ENCODE measurements around the gene TPI1.
"Not testable (repeated sequence)": the region's sequence is repeated elsewhere in the genome, so short reads cannot be mapped to it uniquely, and the experiment has no call there.

Gene TPI1

DNA sequence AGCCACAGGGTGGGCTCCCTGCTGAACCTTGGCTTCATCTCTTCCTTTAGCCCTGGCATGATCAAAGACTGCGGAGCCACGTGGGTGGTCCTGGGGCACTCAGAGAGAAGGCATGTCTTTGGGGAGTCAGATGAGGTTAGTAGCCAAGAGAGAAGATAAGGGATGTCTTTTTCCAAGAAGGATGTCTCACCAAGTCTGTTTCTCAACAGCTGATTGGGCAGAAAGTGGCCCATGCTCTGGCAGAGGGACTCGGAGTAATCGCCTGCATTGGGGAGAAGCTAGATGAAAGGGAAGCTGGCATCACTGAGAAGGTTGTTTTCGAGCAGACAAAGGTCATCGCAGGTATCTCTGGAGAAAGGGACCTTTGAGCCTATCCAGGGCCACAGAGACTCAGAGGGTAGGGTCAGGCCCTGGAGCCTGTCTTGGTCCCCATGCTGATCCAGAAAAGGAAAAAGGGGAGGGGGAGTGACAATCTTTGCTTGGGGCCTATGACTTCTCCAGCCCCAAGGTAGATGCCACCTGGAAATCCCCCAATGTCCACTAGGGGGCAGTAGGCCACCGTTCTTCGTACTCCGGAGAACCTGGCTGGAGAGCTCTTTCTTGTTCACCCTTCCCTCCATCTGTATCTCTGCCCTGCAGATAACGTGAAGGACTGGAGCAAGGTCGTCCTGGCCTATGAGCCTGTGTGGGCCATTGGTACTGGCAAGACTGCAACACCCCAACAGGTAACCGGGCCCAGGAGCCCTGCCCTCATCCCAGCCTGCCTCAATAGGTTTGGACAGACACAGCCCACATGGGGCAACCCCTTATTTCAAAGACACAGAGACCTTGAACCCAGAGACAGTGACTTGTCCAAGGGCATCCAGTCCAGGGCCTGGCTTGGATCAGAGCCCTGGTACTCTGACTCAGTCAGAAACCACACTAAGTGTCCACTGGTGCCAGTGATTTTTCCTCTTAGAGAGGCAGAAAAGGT, 2.0 kb downstream of the TPI1 start:
- peaks cover 9% of the 10 kb centered on the region for H3K4me1 ChIP-seq (ENCODE audit: control insufficient read depth, insufficient read depth, low read length)
- H3K4me3 ChIP-seq (ENCODE audit: low read length), result peak overlapping the region; percentile 91; the same call in 1 of the 2 replicates
- H3K9me3 ChIP-seq (ENCODE audit: control insufficient read depth, insufficient read depth, low read length), result no peaks in the 10 kb centered on the region
- peaks cover 24% of the 10 kb centered on the region for H3K36me3 ChIP-seq (ENCODE audit: control insufficient read depth, insufficient read depth, low read length)
- no peak for DNase-seq (ENCODE audit: low read depth, low spot score)
- H3K27ac ChIP-seq (ENCODE audit: low read length), result no peak overlapping the region
- no peaks in the 10 kb centered on the region for H3K27me3 ChIP-seq (ENCODE audit: control insufficient read depth, insufficient read depth, low read length)
- WGBS (ENCODE audit: insufficient coverage, insufficient read length), result no CpG with 5 or more reads among the region's 12 CpGs

DNA sequence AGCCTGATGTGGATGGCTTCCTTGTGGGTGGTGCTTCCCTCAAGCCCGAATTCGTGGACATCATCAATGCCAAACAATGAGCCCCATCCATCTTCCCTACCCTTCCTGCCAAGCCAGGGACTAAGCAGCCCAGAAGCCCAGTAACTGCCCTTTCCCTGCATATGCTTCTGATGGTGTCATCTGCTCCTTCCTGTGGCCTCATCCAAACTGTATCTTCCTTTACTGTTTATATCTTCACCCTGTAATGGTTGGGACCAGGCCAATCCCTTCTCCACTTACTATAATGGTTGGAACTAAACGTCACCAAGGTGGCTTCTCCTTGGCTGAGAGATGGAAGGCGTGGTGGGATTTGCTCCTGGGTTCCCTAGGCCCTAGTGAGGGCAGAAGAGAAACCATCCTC, 3.0 kb downstream of the TPI1 start:
- no CpG with 5 or more reads among the region's 4 CpGs for WGBS (ENCODE audit: insufficient coverage, insufficient read length)
- not testable (repeated sequence) for H3K4me3 ChIP-seq (ENCODE audit: low read length); H3K4me1 ChIP-seq (ENCODE audit: control insufficient read depth, insufficient read depth, low read length); H3K9me3 ChIP-seq (ENCODE audit: control insufficient read depth, insufficient read depth, low read length); DNase-seq (ENCODE audit: low read depth, low spot score); H3K27me3 ChIP-seq (ENCODE audit: control insufficient read depth, insufficient read depth, low read length); H3K27ac ChIP-seq (ENCODE audit: low read length)
- H3K36me3 ChIP-seq (ENCODE audit: control insufficient read depth, insufficient read depth, low read length), result peaks cover 18% of the 10 kb centered on the region

DNA sequence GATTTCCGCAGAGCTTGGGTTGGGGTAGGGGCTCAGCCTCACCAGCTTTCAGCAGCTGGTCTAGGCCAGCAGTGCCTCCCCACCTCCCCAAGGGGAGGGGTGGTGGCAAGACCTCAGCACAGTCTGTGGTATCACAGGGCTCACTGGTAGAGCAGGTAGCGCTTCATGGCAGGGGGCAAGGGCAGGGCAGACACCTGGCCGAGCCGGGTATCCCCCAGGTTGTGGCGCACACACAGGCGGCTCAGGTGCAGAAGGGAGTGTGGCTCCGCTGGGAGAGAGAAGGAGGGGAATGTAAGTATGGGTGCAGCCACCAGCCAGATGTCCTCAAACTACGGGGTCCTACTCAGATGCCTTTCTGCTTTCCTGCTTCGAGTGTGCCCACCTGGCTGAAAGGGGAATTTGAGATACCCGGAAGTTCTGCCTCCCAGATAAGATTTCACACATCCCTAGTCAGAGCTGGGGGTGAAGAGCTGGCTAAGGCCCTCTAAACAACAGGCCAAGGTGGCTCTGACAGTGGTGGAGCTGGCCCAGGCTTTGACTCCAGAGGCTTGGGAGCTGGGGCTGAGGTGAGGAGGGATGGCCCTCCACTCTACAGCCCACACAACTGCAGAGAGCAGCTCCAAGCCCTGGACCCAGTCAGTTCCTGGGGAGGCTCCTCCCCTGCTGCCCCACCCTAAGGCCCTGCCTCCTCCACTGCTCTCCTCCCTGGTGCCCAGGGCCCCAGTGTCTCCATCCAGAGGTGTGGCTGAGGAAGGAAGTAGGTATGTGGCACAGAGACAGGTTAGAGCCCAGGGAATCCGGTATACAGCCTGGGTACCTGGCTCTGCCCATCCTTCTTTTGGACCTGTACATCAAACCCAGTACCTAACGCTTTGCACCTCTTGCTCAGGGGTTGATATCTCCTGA, 4.0 kb downstream of the TPI1 start:
- Histone ChIP-seq H3K4me1 (ENCODE audit: control insufficient read depth, insufficient read depth, low read length) (peaks cover 6% of the 10 kb centered on the region), H3K9me3 (ENCODE audit: control insufficient read depth, insufficient read depth, low read length) (no peaks in the 10 kb centered on the region), H3K4me3 (ENCODE audit: low read length) (no peak overlapping the region; the same call in 1 of the 2 replicates), H3K27ac (ENCODE audit: low read length) (no peak overlapping the region), H3K36me3 (ENCODE audit: control insufficient read depth, insufficient read depth, low read length) (peaks cover 20% of the 10 kb centered on the region), H3K27me3 (ENCODE audit: control insufficient read depth, insufficient read depth, low read length) (no peaks in the 10 kb centered on the region)
- no CpG with 5 or more reads among the region's 12 CpGs for WGBS (ENCODE audit: insufficient coverage, insufficient read length)
- DNase-seq (ENCODE audit: low read depth, low spot score), result no peak

DNA sequence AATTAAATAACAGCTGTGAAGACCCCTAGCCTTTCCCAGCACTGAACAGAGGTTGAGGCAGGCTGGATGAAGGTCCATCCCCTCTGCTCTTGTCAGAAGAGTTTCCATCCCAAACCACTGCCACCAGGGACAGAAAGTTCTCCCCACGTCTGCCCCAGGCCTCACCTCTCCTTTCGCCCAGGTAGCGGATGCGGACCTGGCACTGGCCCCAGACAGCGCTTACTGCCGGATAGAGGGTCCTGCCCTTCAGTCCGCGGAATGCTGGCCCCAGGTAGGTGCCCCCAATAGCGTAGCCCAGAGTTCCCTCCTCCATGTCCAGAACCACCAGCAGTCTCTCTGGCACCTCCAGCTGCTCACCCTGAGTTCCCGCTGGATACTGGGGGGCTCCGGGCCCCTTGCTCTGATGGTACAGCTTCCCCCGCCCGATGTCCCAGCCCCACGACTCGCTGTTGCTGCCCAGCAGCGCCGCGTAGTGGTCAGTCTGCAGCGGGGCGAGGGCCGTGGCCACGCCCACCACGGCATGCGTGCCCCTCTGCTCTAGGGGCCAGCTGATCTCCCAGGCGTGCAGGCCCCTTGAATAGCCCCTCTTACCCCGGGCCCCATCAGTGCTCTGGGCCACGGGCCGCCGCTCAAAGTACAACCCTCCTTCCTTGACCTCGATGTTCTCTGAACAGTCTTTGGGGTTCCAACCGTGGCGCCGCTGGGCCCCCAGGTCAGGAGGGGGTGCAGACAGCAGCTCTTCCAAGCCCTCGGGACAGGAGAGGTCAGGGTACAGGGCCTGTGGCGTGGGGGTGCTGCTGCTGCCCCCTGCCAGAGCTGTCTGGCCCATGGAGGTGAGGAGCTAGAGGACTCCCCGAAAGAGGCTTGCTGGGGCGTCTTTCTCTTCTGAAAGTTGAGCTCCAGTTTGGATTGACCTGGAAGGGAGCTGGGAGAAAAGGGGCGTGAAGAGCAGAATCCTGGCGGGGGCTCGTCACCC, 5.0 kb downstream of the TPI1 start:
- Histone ChIP-seq H3K4me3 (ENCODE audit: low read length) (peak overlapping the region; percentile 90; the same call in 1 of the 2 replicates), H3K36me3 (ENCODE audit: control insufficient read depth, insufficient read depth, low read length) (peaks cover 20% of the 10 kb centered on the region), H3K9me3 (ENCODE audit: control insufficient read depth, insufficient read depth, low read length) (no peaks in the 10 kb centered on the region), H3K27ac (ENCODE audit: low read length) (no peak overlapping the region), H3K4me1 (ENCODE audit: control insufficient read depth, insufficient read depth, low read length) (peaks cover 4% of the 10 kb centered on the region), H3K27me3 (ENCODE audit: control insufficient read depth, insufficient read depth, low read length) (no peaks in the 10 kb centered on the region)
- no CpG with 5 or more reads among the region's 40 CpGs for WGBS (ENCODE audit: insufficient coverage, insufficient read length)
- no peak for DNase-seq (ENCODE audit: low read depth, low spot score)

DNA sequence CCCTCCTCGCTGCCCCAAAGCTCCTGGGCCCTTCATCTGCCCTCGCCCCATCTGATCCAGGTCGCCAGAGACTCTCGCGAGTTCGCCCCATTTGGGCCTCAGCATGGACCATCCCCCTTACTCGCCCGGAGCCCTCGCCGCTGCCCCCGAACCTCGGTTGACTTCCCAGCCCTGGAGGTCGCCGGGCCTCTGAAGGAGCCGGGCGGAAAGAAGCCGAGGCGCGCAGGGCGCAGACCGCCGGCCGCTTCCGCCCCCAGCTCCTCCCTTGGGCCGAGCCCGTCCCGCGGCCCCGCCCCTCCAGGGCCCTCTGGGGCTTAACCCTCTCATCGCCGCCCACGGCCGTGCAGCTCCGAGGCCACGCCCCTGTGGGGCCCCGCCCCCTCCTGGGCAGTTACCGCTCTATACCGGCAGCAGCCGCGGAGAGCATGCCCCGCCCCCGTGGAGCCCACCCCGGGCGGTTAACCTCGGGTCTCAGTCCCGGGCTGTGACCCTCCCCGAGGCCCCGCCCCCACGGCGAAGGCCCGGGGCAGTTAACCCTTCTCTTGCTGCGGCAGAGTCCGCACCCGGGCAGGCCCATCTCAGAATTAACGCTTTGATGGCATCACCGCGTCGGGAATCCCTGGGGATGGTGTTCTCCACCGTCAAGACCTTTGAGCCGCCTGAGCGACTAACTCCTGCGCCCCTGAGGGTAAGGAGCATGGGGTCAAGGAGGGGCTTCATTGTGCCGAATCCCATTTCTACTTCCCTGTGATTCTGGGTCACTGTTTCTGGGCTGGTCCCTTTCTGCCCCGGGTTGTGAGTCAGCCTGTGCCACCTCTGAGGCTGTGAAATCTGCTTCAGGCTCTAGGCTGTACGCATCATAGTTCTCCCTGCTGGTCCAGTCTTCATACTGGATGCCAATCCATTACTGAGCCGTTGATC, 6.0 kb downstream of the TPI1 start, which contains the start of gene SPSB2:
Gene SPSB2 (minus strand): TSS at position 210 of the 921 bp plus-strand sequence. CDS start 402 bp downstream, outside the sequence.
- peaks cover 4% of the 10 kb centered on the region for H3K4me1 ChIP-seq (ENCODE audit: control insufficient read depth, insufficient read depth, low read length)
- DNase-seq (ENCODE audit: low read depth, low spot score), result peak; percentile 100
- H3K9me3 ChIP-seq (ENCODE audit: control insufficient read depth, insufficient read depth, low read length), result no peaks in the 10 kb centered on the region
- peak within 1 kb of the TSS; percentile 90; the same call in 1 of the 2 replicates for H3K4me3 ChIP-seq (ENCODE audit: low read length)
- no peak within 1 kb of the TSS for H3K27ac ChIP-seq (ENCODE audit: low read length)
- H3K36me3 ChIP-seq (ENCODE audit: control insufficient read depth, insufficient read depth, low read length), result peaks cover 20% of the 10 kb centered on the region
- H3K27me3 ChIP-seq (ENCODE audit: control insufficient read depth, insufficient read depth, low read length), result no peaks in the 10 kb centered on the region
- no CpG with 5 or more reads among the region's 66 CpGs for WGBS (ENCODE audit: insufficient coverage, insufficient read length)

DNA sequence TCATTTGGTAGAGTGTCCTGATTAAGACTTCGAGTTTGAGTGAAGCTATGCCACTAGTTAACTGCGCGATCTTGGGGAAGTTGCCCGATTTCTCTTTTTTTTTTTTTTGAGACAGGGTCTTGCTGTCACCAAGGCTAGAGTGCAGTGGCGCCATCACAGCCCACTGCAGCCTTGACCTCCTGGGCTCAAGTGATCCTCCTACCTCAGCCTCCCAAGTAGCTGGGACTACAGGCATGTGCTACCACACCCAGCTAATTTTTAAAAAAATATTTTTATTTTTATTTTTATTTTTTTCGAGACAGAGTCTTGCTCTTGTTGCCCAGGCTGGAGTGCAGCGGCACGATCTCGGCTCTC, 6.7 kb downstream of the TPI1 start:
- H3K4me1 ChIP-seq (ENCODE audit: control insufficient read depth, insufficient read depth, low read length); DNase-seq (ENCODE audit: low read depth, low spot score); H3K27me3 ChIP-seq (ENCODE audit: control insufficient read depth, insufficient read depth, low read length); H3K9me3 ChIP-seq (ENCODE audit: control insufficient read depth, insufficient read depth, low read length); H3K27ac ChIP-seq (ENCODE audit: low read length): not testable (repeated sequence)
- Histone ChIP-seq H3K36me3 (ENCODE audit: control insufficient read depth, insufficient read depth, low read length) (peaks cover 20% of the 10 kb centered on the region), H3K4me3 (ENCODE audit: low read length) (peak overlapping the region; percentile 31; the same call in 1 of the 2 replicates)
- no CpG with 5 or more reads among the region's 9 CpGs for WGBS (ENCODE audit: insufficient coverage, insufficient read length)

DNA sequence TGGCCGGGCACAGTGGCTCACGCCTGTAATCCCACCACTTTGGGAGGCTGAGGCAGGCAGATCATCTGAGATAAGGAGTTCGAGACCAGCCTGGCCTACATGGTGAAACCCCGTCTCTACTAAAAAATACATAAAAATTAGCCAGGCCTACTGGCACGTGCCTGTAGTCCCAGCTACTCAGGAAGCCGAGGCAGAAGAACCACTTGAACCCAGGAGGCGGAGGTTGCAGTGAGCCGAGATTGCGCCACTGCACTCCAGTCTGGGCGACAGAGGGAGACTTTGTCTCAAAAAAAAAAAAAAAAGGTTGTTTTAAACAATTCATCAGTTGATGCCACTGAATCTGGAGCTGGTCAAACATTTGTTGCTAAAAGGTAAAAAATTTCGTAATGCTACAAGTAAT, 12.5 kb downstream of the TPI1 start:
- not testable (repeated sequence) for H3K27ac ChIP-seq (ENCODE audit: low read length)

DNA sequence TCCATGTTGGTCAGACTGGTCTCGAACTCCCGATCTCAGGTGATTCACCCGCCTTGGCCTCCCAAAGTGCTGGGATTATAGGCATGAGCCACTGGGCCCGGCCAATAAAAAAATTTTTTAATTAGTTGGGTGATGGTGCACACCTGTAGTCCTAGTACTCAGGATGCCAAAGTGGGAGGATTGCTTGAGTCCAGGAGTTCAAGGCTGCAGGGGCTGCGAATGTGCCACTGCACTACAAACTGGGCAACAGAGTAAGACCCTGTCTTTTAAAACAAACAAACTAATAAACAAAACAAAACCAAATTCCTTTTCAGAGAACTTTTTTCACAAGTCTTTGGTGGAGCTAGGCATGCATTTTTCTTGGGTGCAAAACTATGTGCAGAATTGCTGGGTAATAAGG, 15.9 kb downstream of the TPI1 start:
- Histone ChIP-seq H3K9me3 (ENCODE audit: control insufficient read depth, insufficient read depth, low read length) (no peaks in the 10 kb centered on the region), H3K4me1 (ENCODE audit: control insufficient read depth, insufficient read depth, low read length) (peaks cover 3% of the 10 kb centered on the region; the same call in 1 of the 2 replicates), H3K4me3 (ENCODE audit: low read length) (no peak overlapping the region), H3K27ac (ENCODE audit: low read length) (no peak overlapping the region), H3K27me3 (ENCODE audit: control insufficient read depth, insufficient read depth, low read length) (no peaks in the 10 kb centered on the region), H3K36me3 (ENCODE audit: control insufficient read depth, insufficient read depth, low read length) (peaks cover 4% of the 10 kb centered on the region; the same call in 1 of the 2 replicates)
- no peak for DNase-seq (ENCODE audit: low read depth, low spot score)
- WGBS (ENCODE audit: insufficient coverage, insufficient read length), result no CpG with 5 or more reads among the region's 5 CpGs

More for the DNA sequence above, 12.5 kb downstream of the TPI1 start:
- no CpG with 5 or more reads among the region's 11 CpGs for WGBS (ENCODE audit: insufficient coverage, insufficient read length)
- not testable (repeated sequence) for DNase-seq (ENCODE audit: low read depth, low spot score); H3K36me3 ChIP-seq (ENCODE audit: control insufficient read depth, insufficient read depth, low read length); H3K9me3 ChIP-seq (ENCODE audit: control insufficient read depth, insufficient read depth, low read length); H3K4me3 ChIP-seq (ENCODE audit: low read length); H3K27me3 ChIP-seq (ENCODE audit: control insufficient read depth, insufficient read depth, low read length); H3K4me1 ChIP-seq (ENCODE audit: control insufficient read depth, insufficient read depth, low read length)

DNA sequence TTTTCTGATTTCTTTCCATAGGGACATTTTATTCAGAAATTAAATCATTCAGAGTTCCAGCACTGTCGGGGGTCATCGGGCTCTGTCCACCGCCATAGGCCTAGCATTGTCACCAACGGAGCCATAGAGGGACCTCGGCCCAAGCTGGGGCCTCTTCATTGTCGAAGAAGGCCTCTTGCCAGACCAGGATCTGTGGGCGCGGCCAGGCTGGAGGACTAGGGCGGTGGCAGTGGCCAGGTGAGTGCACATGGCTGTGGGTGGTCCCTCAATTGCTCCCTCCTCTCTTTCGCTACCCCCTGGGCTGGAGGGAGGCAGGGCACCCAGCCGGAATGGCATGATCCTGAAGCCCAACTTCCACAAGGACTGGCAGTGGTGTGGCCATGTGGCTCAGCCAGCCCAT, 16.4 kb downstream of the TPI1 start:
- no peak overlapping the region for H3K27ac ChIP-seq (ENCODE audit: low read length)
- no peak overlapping the region for H3K4me3 ChIP-seq (ENCODE audit: low read length)
- H3K27me3 ChIP-seq (ENCODE audit: control insufficient read depth, insufficient read depth, low read length), result no peaks in the 10 kb centered on the region
- no CpG with 5 or more reads among the region's 11 CpGs for WGBS (ENCODE audit: insufficient coverage, insufficient read length)
- peaks cover 3% of the 10 kb centered on the region; the same call in 1 of the 2 replicates for H3K4me1 ChIP-seq (ENCODE audit: control insufficient read depth, insufficient read depth, low read length)
- H3K9me3 ChIP-seq (ENCODE audit: control insufficient read depth, insufficient read depth, low read length), result no peaks in the 10 kb centered on the region
- peaks cover 4% of the 10 kb centered on the region; the same call in 1 of the 2 replicates for H3K36me3 ChIP-seq (ENCODE audit: control insufficient read depth, insufficient read depth, low read length)
- no peak for DNase-seq (ENCODE audit: low read depth, low spot score)
